ENCODE results near the gene SNAP91.
"Not testable (repeated sequence)": the region's sequence is repeated elsewhere in the genome, so short reads cannot be mapped to it uniquely, and the experiment has no call there.

Gene SNAP91

DNA sequence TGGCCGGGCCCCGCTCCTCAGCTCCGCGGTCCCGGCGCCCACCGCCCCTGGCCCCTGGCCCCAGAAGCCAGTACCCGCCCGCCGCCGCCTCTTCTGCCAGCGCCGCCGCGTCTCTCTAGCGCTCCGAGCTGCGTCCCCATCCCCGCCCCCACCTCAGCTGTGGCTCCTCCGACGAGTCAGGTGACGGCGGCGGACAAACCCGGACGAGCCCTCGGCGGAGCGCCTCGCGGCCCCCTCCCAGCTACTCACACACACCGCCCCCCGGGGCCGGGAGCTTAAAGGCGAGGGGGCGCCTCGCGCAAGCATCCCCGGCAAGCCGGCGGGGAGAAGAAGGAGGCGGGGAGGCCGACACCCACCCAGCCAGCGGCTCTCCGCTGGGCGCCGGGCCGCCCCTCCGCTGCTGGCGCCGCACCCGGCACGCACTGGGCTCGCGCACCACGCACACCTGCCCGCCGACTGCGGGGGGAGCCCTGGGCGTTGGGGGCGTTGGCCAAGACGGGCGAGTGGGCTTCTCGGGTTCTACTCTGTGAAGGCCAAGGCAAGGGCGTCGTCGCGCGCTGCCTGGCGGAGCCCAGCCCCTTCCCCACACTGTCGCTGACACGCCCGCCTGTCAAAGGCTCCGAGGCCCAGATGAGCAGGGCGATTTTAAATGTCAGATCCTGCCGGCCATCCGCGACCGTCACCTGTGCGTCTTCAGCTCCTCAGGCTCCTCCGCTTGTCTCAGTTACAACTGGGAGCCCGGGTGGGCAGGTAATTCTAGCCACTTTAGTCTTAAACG, at the start of gene SNAP91:
TSS of gene SNAP91 (minus strand) at position 132 of the 778 bp plus-strand sequence. CDS start 1,174 bp downstream, outside the sequence.
- DNase-seq (ENCODE audit: low read depth in 3 of 3): peak in 1 of 3 experiments; percentile 1

DNA sequence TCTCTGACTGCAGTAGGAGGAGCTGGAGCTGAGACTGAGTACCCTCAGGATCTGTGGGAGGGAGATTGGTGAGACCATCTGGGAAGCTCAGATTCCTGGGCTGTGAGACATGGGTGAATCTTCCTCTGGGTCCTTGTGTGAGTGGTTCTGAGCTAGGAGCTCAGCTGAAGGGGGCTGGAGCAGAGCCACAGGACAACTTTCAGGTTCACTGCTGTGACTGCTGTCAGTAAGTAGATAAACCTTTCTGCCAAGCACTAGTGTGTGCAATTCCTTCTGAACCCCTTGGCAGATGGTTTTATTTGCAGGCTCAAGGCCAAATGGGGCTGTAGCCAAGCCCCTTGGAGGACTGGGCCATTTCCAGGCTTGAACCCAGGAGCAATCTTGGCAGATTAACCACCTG, 49.6 kb upstream of the SNAP91 start:
- DNase-seq (ENCODE audit: low read depth in 3 of 3): no peak

GRCh38 chr6:83757021-83757420, 48.1 kb upstream of the SNAP91 start:
- DNase-seq (ENCODE audit: low read depth in 3 of 3): no peak

GRCh38 chr6:83756565-83756964, 47.7 kb upstream of the SNAP91 start:
- DNase-seq (ENCODE audit: low read depth in 3 of 3): no peak

- DNase-seq (ENCODE audit: low read depth in 3 of 3): not testable (repeated sequence)
These were observed 43.5 kb upstream of the SNAP91 start for GRCh38 chr6:83752375-83752774.

DNA sequence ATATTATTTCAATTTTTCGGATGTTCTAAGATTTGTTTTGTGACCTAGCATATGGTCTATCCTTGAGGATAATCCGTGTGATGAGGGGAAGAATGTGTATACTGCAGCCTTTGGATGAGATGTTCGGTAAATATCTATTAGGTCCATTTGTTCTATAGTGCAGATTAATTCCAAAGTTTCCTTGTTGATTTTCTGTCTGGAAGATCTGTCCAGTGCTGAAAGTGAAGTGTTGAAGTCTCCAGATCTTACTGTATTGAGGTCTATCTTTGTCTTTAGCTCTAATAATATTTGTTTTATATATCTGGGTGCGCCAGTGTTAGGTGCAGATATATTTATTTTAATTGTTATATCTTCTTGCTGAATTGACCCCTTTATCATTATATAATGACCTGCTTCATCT, 32.2 kb upstream of the SNAP91 start:
- DNase-seq (ENCODE audit: low read depth in 3 of 3): no peak

GRCh38 chr6:83735461-83735860, 26.6 kb upstream of the SNAP91 start:
- DNase-seq (ENCODE audit: low read depth in 3 of 3): no peak

- DNase-seq (ENCODE audit: low read depth in 3 of 3): no peak
These were observed 21.0 kb upstream of the SNAP91 start for GRCh38 chr6:83729871-83730270.

- no peak for DNase-seq (ENCODE audit: low read depth in 3 of 3)
These were observed 14.0 kb upstream of the SNAP91 start for GRCh38 chr6:83722876-83723275.

GRCh38 chr6:83717809-83718208, 8.9 kb upstream of the SNAP91 start:
- no peak for DNase-seq (ENCODE audit: low read depth in 3 of 3)

DNA sequence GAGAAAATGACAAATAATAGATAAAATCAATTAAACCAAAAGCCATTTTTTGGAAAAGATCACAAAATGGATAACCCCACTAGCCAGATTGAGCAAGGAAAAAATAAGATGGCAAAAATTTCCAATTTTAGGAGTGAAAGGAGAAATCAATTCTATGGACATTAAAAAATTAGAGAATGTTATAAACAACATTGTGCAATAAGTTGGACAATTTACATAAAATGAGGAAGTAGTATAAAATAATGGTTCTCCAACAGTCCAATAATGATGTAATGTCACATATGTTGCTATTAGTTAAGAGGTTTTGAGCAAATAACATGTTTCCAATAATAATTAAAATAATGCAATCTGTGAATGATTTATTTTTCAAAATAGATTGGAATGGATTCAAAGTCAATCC, 3.1 kb upstream of the SNAP91 start:
- no peak for DNase-seq (ENCODE audit: low read depth in 3 of 3)

GRCh38 chr6:83709748-83710050, 798 bp upstream of the SNAP91 start:
- no peak for DNase-seq (ENCODE audit: low read depth in 3 of 3)

DNA sequence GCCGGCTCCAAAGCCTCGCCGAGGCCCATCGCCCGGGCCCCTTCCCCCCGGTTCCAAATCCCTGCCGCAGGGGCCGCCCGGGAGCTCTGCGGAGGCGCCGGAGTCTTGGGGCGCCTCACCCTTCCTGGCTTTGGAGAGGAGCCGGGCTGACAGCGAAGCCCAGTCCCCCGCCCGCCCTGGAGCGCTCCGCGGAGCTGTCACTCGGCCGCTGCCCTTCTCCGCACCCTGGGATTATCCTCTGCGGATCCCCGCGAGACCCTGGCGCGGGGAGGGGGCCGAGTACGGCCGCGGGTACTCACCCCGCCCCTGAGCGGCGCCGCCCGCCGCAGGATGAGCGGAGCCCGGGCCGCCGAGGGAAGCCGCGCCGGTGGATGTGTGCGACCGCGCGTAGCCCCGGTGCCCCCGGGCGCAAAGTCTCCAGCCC, 343 bp downstream of the SNAP91 start:
- peak in 1 of 3 experiments; percentile 1 for DNase-seq (ENCODE audit: low read depth in 3 of 3)

- no peak for DNase-seq (ENCODE audit: low read depth in 3 of 3)
These were observed 914 bp downstream of the SNAP91 start for GRCh38 chr6:83707829-83708545.

DNA sequence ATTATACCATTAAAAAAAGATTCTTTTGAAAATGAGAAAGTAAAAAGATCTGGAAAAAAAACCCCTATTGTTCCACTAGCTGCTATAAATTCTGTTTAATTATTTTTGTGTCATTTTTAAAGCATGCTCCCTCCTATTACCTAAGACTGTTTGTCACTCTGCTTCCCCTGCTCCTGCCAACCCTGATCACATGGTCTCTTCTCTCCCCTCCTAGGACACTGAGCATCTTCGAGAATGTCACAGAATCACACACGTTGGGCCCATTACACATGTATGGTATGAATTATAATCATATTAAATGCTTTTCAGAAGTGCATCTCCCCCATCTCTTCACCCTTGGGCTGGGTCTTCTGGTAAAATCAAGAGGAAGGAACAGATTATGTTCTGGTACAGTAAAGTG, 6.2 kb downstream of the SNAP91 start:
- DNase-seq (ENCODE audit: low read depth in 3 of 3): no peak

GRCh38 chr6:83702077-83702476, 6.8 kb downstream of the SNAP91 start:
- no peak for DNase-seq (ENCODE audit: low read depth in 3 of 3)

DNA sequence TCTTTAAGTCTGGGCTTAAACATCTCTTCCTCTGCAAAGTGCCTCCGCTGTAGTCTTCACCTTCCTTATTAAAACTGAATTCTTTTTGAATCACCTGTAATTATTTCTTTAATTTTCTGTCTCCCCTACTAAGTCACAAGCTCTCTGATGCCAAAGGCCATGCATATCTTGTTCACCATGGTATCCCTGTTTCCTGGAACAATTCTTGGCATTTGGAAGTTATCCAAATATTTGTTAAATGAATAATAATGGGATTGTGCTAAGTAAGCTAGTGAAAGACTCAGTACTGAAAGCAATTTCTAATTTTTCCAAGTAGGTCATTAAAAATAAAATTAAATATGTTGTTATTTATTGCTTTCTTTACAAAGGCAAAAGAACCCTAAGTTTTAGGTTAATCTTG, 12.2 kb downstream of the SNAP91 start:
- DNase-seq (ENCODE audit: low read depth in 3 of 3): no peak

- no peak for DNase-seq (ENCODE audit: low read depth in 3 of 3)
These were observed 23.4 kb downstream of the SNAP91 start for GRCh38 chr6:83685481-83685880.

DNA sequence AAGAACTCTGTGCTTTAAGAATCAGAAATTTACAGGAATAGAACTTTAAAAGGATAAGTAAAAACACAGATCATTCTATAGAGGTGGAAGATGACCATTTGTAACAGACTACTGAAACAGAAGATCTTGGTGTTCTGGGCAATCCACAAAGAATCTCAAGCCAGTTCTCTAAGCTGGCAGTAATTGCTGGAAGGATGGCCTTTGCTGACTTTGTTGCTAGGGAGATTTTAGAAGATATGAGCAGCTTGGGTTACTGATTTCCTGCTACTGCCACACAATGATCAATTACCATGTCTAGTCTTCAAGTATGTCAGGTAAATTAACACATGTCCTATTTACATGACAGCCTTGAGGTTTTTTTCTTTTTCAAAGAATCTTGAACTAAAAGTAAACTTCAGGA, 31.1 kb downstream of the SNAP91 start:
- no peak for DNase-seq (ENCODE audit: low read depth in 3 of 3)

- DNase-seq (ENCODE audit: low read depth in 3 of 3): no peak
These were observed 70.9 kb downstream of the SNAP91 start for GRCh38 chr6:83637953-83638352.

GRCh38 chr6:83636800-83637199, 72.1 kb downstream of the SNAP91 start:
- DNase-seq (ENCODE audit: low read depth in 3 of 3): no peak

DNA sequence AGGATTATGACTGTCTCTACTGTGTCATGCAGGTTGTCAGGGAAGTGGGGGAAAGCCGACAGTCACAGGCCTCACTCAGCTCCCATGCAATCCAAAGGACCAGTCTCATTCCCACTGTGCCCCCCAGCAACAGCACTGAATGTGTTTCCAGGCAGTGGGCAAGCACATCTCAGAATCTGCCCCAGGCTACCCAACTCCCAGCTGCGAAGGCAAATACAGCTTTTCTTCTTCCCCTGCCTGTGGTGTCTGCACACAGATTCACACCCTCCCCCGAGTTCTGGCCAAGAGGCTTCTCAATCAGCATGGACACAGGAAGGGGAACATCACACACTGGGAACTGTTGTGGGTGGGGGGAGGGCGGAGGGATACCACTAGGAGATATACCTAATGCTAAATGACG, 75.3 kb downstream of the SNAP91 start:
- DNase-seq (ENCODE audit: low read depth in 3 of 3): no peak

DNA sequence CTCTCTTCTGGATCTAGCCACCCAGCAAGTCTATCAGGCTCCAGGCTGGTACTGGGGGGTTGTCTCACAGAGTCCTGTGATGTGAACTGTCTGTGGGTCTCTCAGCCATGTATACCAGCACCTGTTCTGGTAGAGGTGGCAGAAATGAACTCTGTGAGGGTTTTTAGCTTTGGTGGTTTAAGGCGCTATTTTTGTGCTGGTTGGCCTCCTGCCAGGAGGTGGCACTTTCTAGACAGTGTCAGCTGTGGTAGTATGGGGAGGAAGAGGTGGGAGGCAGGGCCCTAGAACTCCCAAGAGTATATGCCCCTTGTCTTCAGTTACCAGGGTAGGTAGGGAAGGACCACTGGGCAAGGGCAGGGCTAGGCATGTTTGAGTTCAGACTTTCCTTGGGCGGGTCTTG, 75.8 kb downstream of the SNAP91 start:
- DNase-seq (ENCODE audit: low read depth in 3 of 3): no peak
